Measurements from ENCODE around the gene NOP53. TPM values are rescaled to one million over a fixed set of nuclear protein-coding genes. Genes with fewer than 3 reads are reported as not detected.
A peak's percentile ranks its signal among the peaks of the same experiment; 100 is the strongest.

NOP53 gene
- total and polyA plus RNA-seq, 2 of the 13 experiments (the other 11 are each of a cell fraction or from before 2014, with no cell fraction given) = 53.9 to 141 TPM

GRCh38 chr19:47778049-47778953, 33.0 kb downstream of the NOP53 start, which contains the start of gene SELENOW (continued):
- TF ChIP-seq GTF2F1 (IDR thresholded peaks at IDR 0.05; ENCODE audit: low read length) = no peak
- TF ChIP-seq JUN (CRISPR knock-in tag; IDR thresholded peaks at IDR 0.05) = no peak
- no peak for TF ChIP-seq REPIN1 (CRISPR knock-in tag; IDR thresholded peaks at IDR 0.05; ENCODE audit: borderline replicate concordance, low read depth)
- no peak; the same call in 1 of the 2 replicates for TF ChIP-seq FOXO1 (CRISPR knock-in tag; IDR thresholded peaks at IDR 0.05)
- peak; percentile 93 for TF ChIP-seq ZFX (CRISPR knock-in tag; IDR thresholded peaks at IDR 0.05; ENCODE audit: low read depth)
- peak; percentile 73; the same call in 1 of the 2 replicates for TF ChIP-seq REXO4 (CRISPR knock-in tag; IDR thresholded peaks at IDR 0.05; ENCODE audit: borderline replicate concordance)
- 0 out of 2 replicates have a peak, but pooled peaks have one; percentile 32 for TF ChIP-seq RFXAP (CRISPR knock-in tag; IDR thresholded peaks at IDR 0.05; ENCODE audit: borderline replicate concordance)
- TF ChIP-seq ZNF780A (CRISPR knock-in tag; IDR thresholded peaks at IDR 0.05) = no peak; the same call in 1 of the 2 replicates
- TF ChIP-seq ZNF468 (CRISPR knock-in tag; IDR thresholded peaks at IDR 0.05) = no peak
- TF ChIP-seq CREBL2 (CRISPR knock-in tag; IDR thresholded peaks at IDR 0.05; ENCODE audit: borderline replicate concordance) = 0 out of 2 replicates have a peak, but pooled peaks have one; percentile 59
- no peak for TF ChIP-seq EED (CRISPR knock-in tag; IDR thresholded peaks at IDR 0.05)
- TF ChIP-seq TEF (CRISPR knock-in tag; IDR thresholded peaks at IDR 0.05) = no peak
- no peak; the same call in 1 of the 2 replicates for TF ChIP-seq ZNF431 (CRISPR knock-in tag; IDR thresholded peaks at IDR 0.05; ENCODE audit: borderline replicate concordance, low read depth)
- no peak for TF ChIP-seq GABPA (IDR thresholded peaks at IDR 0.05; ENCODE audit: low read depth, low read length)
- 0 out of 2 replicates have a peak, but pooled peaks have one; percentile 9 for TF ChIP-seq GABPA (CRISPR knock-in tag; IDR thresholded peaks at IDR 0.05; ENCODE audit: low read depth)
- no peak for TF ChIP-seq SRSF4 (IDR thresholded peaks at IDR 0.05; ENCODE audit: low read depth, low read length, poor library complexity, severe bottlenecking)
- no peak for TF ChIP-seq MBNL3 (CRISPR knock-in tag; conservative IDR thresholded peaks at IDR 0.05)
- TF ChIP-seq CBX1 (IDR thresholded peaks at IDR 0.05; ENCODE audit: low read depth) = no peak
- no peak for TF ChIP-seq MZF1 (CRISPR knock-in tag; IDR thresholded peaks at IDR 0.05; ENCODE audit: borderline replicate concordance)
- TF ChIP-seq KDM2A (CRISPR knock-in tag; IDR thresholded peaks at IDR 0.05; ENCODE audit: borderline replicate concordance, low read depth) = peak; percentile 92
- no peak for TF ChIP-seq ZNF713 (CRISPR knock-in tag; IDR thresholded peaks at IDR 0.05)
- peak; percentile 59; the same call in 1 of the 2 replicates for TF ChIP-seq ZNF839 (CRISPR knock-in tag; IDR thresholded peaks at IDR 0.05; ENCODE audit: borderline replicate concordance)
- TF ChIP-seq ZNF235 (CRISPR knock-in tag; IDR thresholded peaks at IDR 0.05; ENCODE audit: borderline replicate concordance) = no peak; the same call in 1 of the 2 replicates
- TF ChIP-seq HNF4A (CRISPR knock-in tag; IDR thresholded peaks at IDR 0.05) = 0 out of 2 replicates have a peak, but pooled peaks have one; percentile 8
- peak; percentile 33; the same call in 1 of the 2 replicates for TF ChIP-seq ZNF451 (CRISPR knock-in tag; IDR thresholded peaks at IDR 0.05)
- no peak for TF ChIP-seq JARID2 (CRISPR knock-in tag; IDR thresholded peaks at IDR 0.05; ENCODE audit: insufficient replicate concordance)
- peak; percentile 48 for TF ChIP-seq ZNF768 (CRISPR knock-in tag; IDR thresholded peaks at IDR 0.05)
- no peak; the same call in 2 of the 3 replicates for TF ChIP-seq MXI1 (IDR thresholded peaks at IDR 0.05; ENCODE audit: borderline replicate concordance, low read depth, low read length)
- no peak for TF ChIP-seq TMF1 (CRISPR knock-in tag; IDR thresholded peaks at IDR 0.05; ENCODE audit: low read depth)
- peak; percentile 18; the same call in 1 of the 2 replicates for TF ChIP-seq ZBTB38 (CRISPR knock-in tag; IDR thresholded peaks at IDR 0.05)
- peak; percentile 76; the same call in 1 of the 2 replicates for TF ChIP-seq TBX2 (CRISPR knock-in tag; IDR thresholded peaks at IDR 0.05; ENCODE audit: borderline replicate concordance)
